GM23338 (cell line): ENCODE results near the gene B4GALT7. TPM values are rescaled to one million over a fixed set of nuclear protein-coding genes. Genes with fewer than 3 reads are reported as not detected.

Experiments used
- ATAC-seq: fragments of 200-7000 bp; cut with Tn5 transposase; 3 replicates; pipeline ENCODE4 v1.9.1; 2020
- DNase-seq: peaks from one replicate; pipeline ENCODE4 v3.0.0-alpha.2; 2015; ENCODE audit warnings: low spot score
- H2AFZ ChIP-seq: fragments of 200-600 bp; sonication (generic); 2 replicates; pipeline ENCODE4 v1.8.0; 2016; ENCODE audit warnings: antibody characterized with exemption, mild to moderate bottlenecking, moderate library complexity
- H3F3A ChIP-seq: fragments of 200-600 bp; sonication (generic); replicated peaks from 2 replicates; pipeline ENCODE4 v1.8.0; 2017; ENCODE audit warnings: antibody characterized with exemption, mixed run types, low read depth
- H3K27ac ChIP-seq: fragments of 200-600 bp; sonication (generic); 2 replicates; pipeline ENCODE4 v1.6.1; 2016; ENCODE audit warnings: low read depth
- H3K27me3 ChIP-seq: fragments of 200-600 bp; sonication (generic); 2 replicates; pipeline ENCODE4 v1.8.0; 2016; ENCODE audit warnings: mild to moderate bottlenecking, mixed run types, moderate library complexity; ENCODE audit not compliant: insufficient read depth
- H3K36me3 ChIP-seq: fragments of 200-600 bp; sonication (generic); 2 replicates; pipeline ENCODE4 v1.8.0; 2016; ENCODE audit warnings: mild to moderate bottlenecking; ENCODE audit not compliant: insufficient read depth
- H3K4me1 ChIP-seq: fragments of 200-600 bp; sonication (generic); 2 replicates; pipeline ENCODE4 v1.8.0; 2016; ENCODE audit warnings: mild to moderate bottlenecking, moderate library complexity; ENCODE audit not compliant: insufficient read depth
- H3K4me2 ChIP-seq: fragments of 200-600 bp; sonication (generic); 2 replicates; pipeline ENCODE4 v1.7.1; 2017; ENCODE audit warnings: mixed run types
- H3K4me3 ChIP-seq: fragments of 200-600 bp; sonication (generic); 2 replicates; pipeline ENCODE4 v1.6.1; 2016; ENCODE audit warnings: mixed run types
- H3K79me2 ChIP-seq: fragments of 200-600 bp; sonication (generic); replicated peaks from 2 replicates; pipeline ENCODE4 v1.8.0; 2017; ENCODE audit warnings: mild to moderate bottlenecking; ENCODE audit not compliant: insufficient read depth
- H3K9me2 ChIP-seq: fragments of 200-600 bp; sonication (generic); 2 replicates; pipeline ENCODE4 v1.8.0; 2017; ENCODE audit not compliant: insufficient read depth
- H4K20me1 ChIP-seq: fragments of 200-600 bp; sonication (generic); replicated peaks from 2 replicates; pipeline ENCODE4 v1.8.0; 2017; ENCODE audit warnings: mild to moderate bottlenecking; ENCODE audit not compliant: insufficient read depth
- H3K27ac Mint-ChIP-seq: 2 replicates; pipeline ENCODE4 v1.8.0; 2020; ENCODE audit warnings: inconsistent platforms, mild to moderate bottlenecking, moderate library complexity, mixed read lengths
- H3K27me3 Mint-ChIP-seq: 3 replicates; pipeline ENCODE4 v1.8.0; 2022; ENCODE audit warnings: low read depth, mild to moderate bottlenecking, moderate library complexity, mixed read lengths, inconsistent platforms; ENCODE audit not compliant: insufficient read depth, poor library complexity
- H3K36me3 Mint-ChIP-seq: 3 replicates; pipeline ENCODE4 v1.8.0; 2021; ENCODE audit warnings: low read depth, mild to moderate bottlenecking, inconsistent platforms, moderate library complexity, mixed read lengths
- H3K4me1 Mint-ChIP-seq: 3 replicates; pipeline ENCODE4 v1.8.0; 2020; ENCODE audit warnings: mild to moderate bottlenecking, inconsistent platforms, mixed read lengths
- H3K4me3 Mint-ChIP-seq: 3 replicates; pipeline ENCODE4 v1.8.0; 2021; ENCODE audit warnings: moderate library complexity, mild to moderate bottlenecking, inconsistent platforms, mixed read lengths
- H3K9me3 Mint-ChIP-seq: 3 replicates; pipeline ENCODE4 v1.8.0; 2020; ENCODE audit warnings: moderate library complexity, mild to moderate bottlenecking, inconsistent platforms, mixed read lengths
- CTCF ChIP-seq, 2 experiments: fragments of 200-600 bp in 1 of 2; sonication (generic) in 1 of 2; conservative IDR thresholded peaks; 2 replicates each; pipeline versions ENCODE4 v1.5.1 to v1.6.1; 2016 to 2017; ENCODE audit warnings: antibody characterized with exemption in 2 of 2, low read depth in 2 of 2, mild to moderate bottlenecking in 2 of 2, moderate library complexity in 1 of 2
- ETS1 ChIP-seq: IDR thresholded peaks from 2 replicates; pipeline ENCODE4 v1.6.1; 2016; ENCODE audit warnings: antibody characterized with exemption
- EZH2 ChIP-seq: fragments of 200-600 bp; sonication (generic); IDR thresholded peaks from one replicate; pipeline ENCODE4 v1.8.0; 2017; ENCODE audit warnings: antibody characterized with exemption, mild to moderate bottlenecking, low read depth; ENCODE audit not compliant: unreplicated experiment
- EZH2phosphoT487 ChIP-seq: fragments of 200-600 bp; sonication (generic); IDR thresholded peaks from one replicate; pipeline ENCODE4 v1.8.1; 2018; ENCODE audit warnings: antibody characterized with exemption; ENCODE audit not compliant: unreplicated experiment
- JUNB ChIP-seq: IDR thresholded peaks from one replicate; pipeline ENCODE4 v1.6.1; 2016; ENCODE audit warnings: antibody characterized with exemption; ENCODE audit not compliant: unreplicated experiment
- POLR2AphosphoS5 ChIP-seq: IDR thresholded peaks from 2 replicates; pipeline ENCODE4 v1.6.1; 2016; ENCODE audit warnings: antibody characterized with exemption, low read depth
- REST ChIP-seq: IDR thresholded peaks from one replicate; pipeline ENCODE4 v1.6.1; 2018; ENCODE audit warnings: antibody characterized with exemption; ENCODE audit not compliant: unreplicated experiment
- STAT1 ChIP-seq: IDR thresholded peaks from one replicate; pipeline ENCODE4 v1.6.1; 2016; ENCODE audit warnings: antibody characterized with exemption; ENCODE audit not compliant: unreplicated experiment
- ZNF114 ChIP-seq: fragments of 250-450 bp; sonication (Bioruptor Pico); IDR thresholded peaks from 2 replicates; pipeline ENCODE4 v1.5.0; 2020; ENCODE audit warnings: mild to moderate bottlenecking, moderate library complexity
- ZNF462 ChIP-seq: fragments of 250-450 bp; sonication (Bioruptor Pico); IDR thresholded peaks from 2 replicates; pipeline ENCODE4 v1.5.0; 2020; ENCODE audit warnings: mild to moderate bottlenecking, moderate library complexity
- polyA plus RNA-seq: library from polyadenylated mRNA; unstranded; fragments of >200 nt; fragmentation: Nextera tagmentation; extraction: Ambion mirVana; gene quantifications from 2 replicates; pipeline ENCODE4 v1.2.1, GENCODE V29; 2016
- total RNA-seq: library from RNA; depleted of rRNA; stranded (reverse); fragments of >200 nt; shearing (Covaris generic); gene quantifications from 2 replicates; pipeline ENCODE4 v1.2.3, GENCODE V29; 2014

The B4GALT7 gene
- total and polyA plus RNA-seq, 2 experiments from 2014 or later, result 10.0 to 23.3 TPM

GRCh38 chr5:177602458-177602830 lies 2.5 kb downstream of the B4GALT7 start (continued):
- TF ChIP-seq STAT1, result no peak
- TF ChIP-seq REST, result no peak
- no peak for TF ChIP-seq POLR2AphosphoS5
- no peak for TF ChIP-seq CTCF (conservative IDR thresholded peaks at IDR 0.05; ENCODE audit: low read depth in 2 of 2)
- TF ChIP-seq JUNB, result no peak
- TF ChIP-seq EZH2, result no peak
- TF ChIP-seq ZNF114 (CRISPR knock-in tag), result no peak

GRCh38 chr5:177603631-177604030 lies 3.7 kb downstream of the B4GALT7 start:
- H3K27me3 Mint-ChIP-seq, result peaks cover 18% of the 10 kb centered on the region
- peaks cover 12% of the 10 kb centered on the region; the same call in 1 of the 2 replicates for H3F3A ChIP-seq
- peaks cover 8% of the 10 kb centered on the region; the same call in 1 of the 3 replicates for H3K36me3 Mint-ChIP-seq
- H3K79me2 ChIP-seq, result peaks cover 5% of the 10 kb centered on the region; the same call in 1 of the 2 replicates
- H3K4me1 ChIP-seq, result peaks cover 14% of the 10 kb centered on the region
- no peaks in the 10 kb centered on the region for H3K9me2 ChIP-seq
- H3K27me3 ChIP-seq, result peaks cover 7% of the 10 kb centered on the region; the same call in 1 of the 2 replicates
- peaks cover 6% of the 10 kb centered on the region; the same call in 1 of the 2 replicates for H4K20me1 ChIP-seq
- H3K27ac ChIP-seq, result no peak overlapping the region
- no peak overlapping the region for H3K4me3 Mint-ChIP-seq
- ATAC-seq (no peak), DNase-seq (no peak)
- H2AFZ ChIP-seq, result no peak overlapping the region
- peaks cover 29% of the 10 kb centered on the region for H3K4me1 Mint-ChIP-seq
- no peak overlapping the region for H3K27ac Mint-ChIP-seq
- no peaks in the 10 kb centered on the region for H3K36me3 ChIP-seq
- no peak overlapping the region for H3K4me2 ChIP-seq
- H3K9me3 Mint-ChIP-seq, result peaks cover 2% of the 10 kb centered on the region; the same call in 1 of the 3 replicates
- no peak overlapping the region for H3K4me3 ChIP-seq
- no peak for TF ChIP-seq ZNF462 (CRISPR knock-in tag)
- no peak for TF ChIP-seq ZNF114 (CRISPR knock-in tag)
- no peak for TF ChIP-seq POLR2AphosphoS5
- no peak for TF ChIP-seq ETS1
- TF ChIP-seq EZH2phosphoT487, result no peak
- TF ChIP-seq JUNB, result no peak
- no peak for TF ChIP-seq EZH2
